Astrocyte (in vitro differentiated cells and primary cell): ENCODE data around the gene COL5A1. TPM values are rescaled to one million over a fixed set of nuclear protein-coding genes. Genes with fewer than 3 reads are reported as not detected.
A peak's percentile ranks its signal among the peaks of the same experiment; 100 is the strongest.

Experiments used
- DNase-seq: peaks from one replicate; pipeline ENCODE4 v3.0.0-alpha.2; 2010; ENCODE audit warnings: low read depth
- FAIRE-seq: peaks from 2 replicates; lab custom pipeline; 2011; peaks lifted over from hg19 to GRCh38; lab: Jason Lieb, UNC
- H2AFZ ChIP-seq: 2 replicates; pipeline ENCODE4 v1.6.0; 2012; ENCODE audit warnings: low read depth, low read length, inconsistent platforms
- H3K27ac ChIP-seq: 2 replicates; pipeline ENCODE4 v1.5.1; 2011; ENCODE audit warnings: low read depth, low read length, inconsistent platforms
- H3K27me3 ChIP-seq: 2 replicates; pipeline ENCODE4 v1.6.0; 2011; ENCODE audit warnings: low read length, inconsistent platforms; ENCODE audit not compliant: insufficient read depth
- H3K36me3 ChIP-seq: 2 replicates; pipeline ENCODE4 v1.5.1; 2011; ENCODE audit warnings: low read length, inconsistent platforms; ENCODE audit not compliant: insufficient read depth
- H3K4me1 ChIP-seq: 2 replicates; pipeline ENCODE4 v1.5.1; 2011; ENCODE audit warnings: low read length, inconsistent platforms; ENCODE audit not compliant: insufficient read depth
- H3K4me2 ChIP-seq: 2 replicates; pipeline ENCODE4 v1.6.0; 2012; ENCODE audit warnings: low read length, inconsistent platforms
- H3K4me3 ChIP-seq: 2 replicates; pipeline ENCODE4 v1.5.1; 2011; ENCODE audit warnings: low read depth, mild to moderate bottlenecking, low read length, inconsistent platforms; ENCODE audit not compliant: insufficient read depth
- H3K79me2 ChIP-seq: 2 replicates; pipeline ENCODE4 v1.6.0; 2012; ENCODE audit warnings: mild to moderate bottlenecking, low read length, inconsistent platforms; ENCODE audit not compliant: insufficient read depth
- H3K9ac ChIP-seq: 2 replicates; pipeline ENCODE4 v1.6.0; 2012; ENCODE audit warnings: mild to moderate bottlenecking, low read length, inconsistent platforms
- H3K9me3 ChIP-seq: 2 replicates; pipeline ENCODE4 v1.5.1; 2012; ENCODE audit warnings: low read depth, mild to moderate bottlenecking, low read length, inconsistent platforms; ENCODE audit not compliant: insufficient read depth
- H4K20me1 ChIP-seq: 2 replicates; pipeline ENCODE4 v1.6.0; 2012; ENCODE audit warnings: low read length, inconsistent platforms; ENCODE audit not compliant: insufficient read depth
- H3K27ac Mint-ChIP-seq: one replicate; pipeline ENCODE4 v1.8.0; 2021; ENCODE audit warnings: mild to moderate bottlenecking, mixed read lengths; ENCODE audit not compliant: unreplicated experiment
- H3K27me3 Mint-ChIP-seq: one replicate; pipeline ENCODE4 v1.8.0; 2021; ENCODE audit warnings: low read depth, mixed read lengths; ENCODE audit not compliant: unreplicated experiment
- H3K36me3 Mint-ChIP-seq: one replicate; pipeline ENCODE4 v1.8.0; 2021; ENCODE audit warnings: low read depth, mixed read lengths; ENCODE audit not compliant: unreplicated experiment
- H3K4me1 Mint-ChIP-seq: one replicate; pipeline ENCODE4 v1.8.0; 2021; ENCODE audit warnings: low read depth, mixed read lengths; ENCODE audit not compliant: unreplicated experiment
- H3K4me3 Mint-ChIP-seq: one replicate; pipeline ENCODE4 v1.8.0; 2021; ENCODE audit warnings: mild to moderate bottlenecking, moderate library complexity, mixed read lengths; ENCODE audit not compliant: unreplicated experiment
- H3K9me3 Mint-ChIP-seq: one replicate; pipeline ENCODE4 v1.8.0; 2021; ENCODE audit warnings: mild to moderate bottlenecking, mixed read lengths; ENCODE audit not compliant: unreplicated experiment
- CTCF ChIP-seq: IDR thresholded peaks from 2 replicates; pipeline ENCODE4 v1.5.1; 2011; ENCODE audit warnings: low read depth, mild to moderate bottlenecking, inconsistent platforms, low read length, moderate library complexity; ENCODE audit not compliant: insufficient read depth
- EZH2 ChIP-seq: IDR thresholded peaks from 2 replicates; pipeline ENCODE4 v1.6.1; 2012; ENCODE audit warnings: mild to moderate bottlenecking, low read length, inconsistent platforms; ENCODE audit not compliant: insufficient read depth
- total RNA-seq: library from RNA; stranded (reverse); gene quantifications from 2 replicates; pipeline ENCODE4 v1.2.1, GENCODE V29; 2021

COL5A1 gene
- total RNA-seq, 1 donor from 2014 or later, result 1,055 TPM

- H3K9me3 Mint-ChIP-seq, result peaks cover 1% of the 10 kb centered on the region
These were observed 5.5 kb upstream of the COL5A1 start for GRCh38 chr9:134636149-134636507.

GRCh38 chr9:134637241-134637640 lies 4.4 kb upstream of the COL5A1 start:
- H3K4me1 Mint-ChIP-seq, result peaks cover 14% of the 10 kb centered on the region
- FAIRE-seq, result no peak
- peak; percentile 52 for DNase-seq
- H3K36me3 ChIP-seq, result no peaks in the 10 kb centered on the region
- peaks cover 7% of the 10 kb centered on the region for H3K79me2 ChIP-seq
- H3K27ac Mint-ChIP-seq, result no peak overlapping the region
- no peak overlapping the region for H3K9ac ChIP-seq
- H3K27me3 Mint-ChIP-seq, result peaks cover 7% of the 10 kb centered on the region
- H3K9me3 ChIP-seq, result no peaks in the 10 kb centered on the region
- peaks cover 16% of the 10 kb centered on the region for H3K4me1 ChIP-seq
- H4K20me1 ChIP-seq, result no peaks in the 10 kb centered on the region
- H2AFZ ChIP-seq, result peak overlapping the region; percentile 9
- peak overlapping the region; percentile 67 for H3K4me3 Mint-ChIP-seq
- TF ChIP-seq CTCF (no peak), EZH2 (no peak)
- H3K9me3 Mint-ChIP-seq, result peaks cover 1% of the 10 kb centered on the region
- no peak overlapping the region for H3K4me3 ChIP-seq
- H3K4me2 ChIP-seq, result peak overlapping the region; percentile 13
- H3K36me3 Mint-ChIP-seq, result peaks cover 4% of the 10 kb centered on the region
- no peak overlapping the region for H3K27ac ChIP-seq
- H3K27me3 ChIP-seq, result no peaks in the 10 kb centered on the region

More at GRCh38 chr9:134636149-134636507, 5.5 kb upstream of the COL5A1 start:
- Histone ChIP-seq H3K27me3 (no peaks in the 10 kb centered on the region), H3K4me2 (no peak overlapping the region), H3K4me1 (peaks cover 15% of the 10 kb centered on the region), H3K27ac (no peak overlapping the region), H3K36me3 (no peaks in the 10 kb centered on the region), H3K9me3 (no peaks in the 10 kb centered on the region), H4K20me1 (no peaks in the 10 kb centered on the region), H3K4me3 (no peak overlapping the region), H2AFZ (no peak overlapping the region), H3K9ac (no peak overlapping the region), H3K79me2 (no peaks in the 10 kb centered on the region)
- H3K27ac Mint-ChIP-seq, result no peak overlapping the region
- peaks cover 9% of the 10 kb centered on the region for H3K27me3 Mint-ChIP-seq
- no peak overlapping the region for H3K4me3 Mint-ChIP-seq
- no peak for TF ChIP-seq EZH2
- no peak for TF ChIP-seq CTCF
- DNase-seq, result no peak
- peaks cover 14% of the 10 kb centered on the region for H3K4me1 Mint-ChIP-seq
- no peak for FAIRE-seq
- H3K36me3 Mint-ChIP-seq, result peaks cover 4% of the 10 kb centered on the region

DNA sequence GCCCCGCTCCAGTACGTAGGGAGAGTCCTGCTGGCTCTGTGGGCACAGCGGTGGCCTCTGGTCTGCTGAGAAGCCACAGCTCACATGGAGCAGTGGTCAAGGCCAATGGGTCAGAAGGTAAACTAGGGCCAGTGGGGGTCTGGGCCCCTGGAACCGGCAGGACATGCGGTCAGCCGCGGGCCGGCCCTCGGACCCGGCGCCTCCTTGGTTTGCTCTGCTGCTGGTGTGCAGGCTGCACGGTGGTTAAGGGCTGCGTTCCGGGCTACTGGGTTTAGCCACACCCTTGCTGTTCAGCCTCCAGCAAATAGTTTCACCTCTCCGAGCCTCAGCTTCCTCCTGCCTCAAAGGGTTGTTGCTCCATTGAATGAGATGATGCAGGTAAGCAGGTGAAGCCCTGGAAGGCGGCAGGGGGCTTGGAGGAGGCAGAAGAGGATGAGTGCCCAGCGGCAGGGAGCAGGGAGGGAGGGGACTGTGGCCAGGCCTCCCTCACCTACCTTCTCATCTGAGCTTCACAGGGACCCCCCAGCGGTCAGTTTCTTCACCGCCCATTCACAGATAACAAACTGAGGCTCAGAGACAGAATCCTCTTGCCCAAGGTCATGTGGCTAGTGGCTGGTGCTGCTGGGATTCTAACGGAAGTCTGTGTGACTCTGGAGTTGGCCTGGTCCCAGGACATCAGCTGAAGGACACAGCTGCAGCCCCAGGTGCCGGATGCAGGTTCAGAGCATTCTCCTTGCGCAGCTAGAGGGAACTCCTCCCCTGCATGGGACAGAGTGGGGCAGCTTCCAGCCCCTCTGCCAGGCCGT lies 3.7 kb upstream of the COL5A1 start:
- no peak overlapping the region for H3K4me3 ChIP-seq
- H3K27me3 ChIP-seq, result no peaks in the 10 kb centered on the region
- no peak overlapping the region for H2AFZ ChIP-seq
- H3K27me3 Mint-ChIP-seq, result peaks cover 7% of the 10 kb centered on the region
- peaks cover 5% of the 10 kb centered on the region for H4K20me1 ChIP-seq
- H3K9ac ChIP-seq, result no peak overlapping the region
- no peak overlapping the region for H3K27ac ChIP-seq
- H3K9me3 ChIP-seq, result no peaks in the 10 kb centered on the region
- H3K36me3 Mint-ChIP-seq, result peaks cover 5% of the 10 kb centered on the region
- H3K79me2 ChIP-seq, result peaks cover 14% of the 10 kb centered on the region
- H3K4me1 Mint-ChIP-seq, result peaks cover 14% of the 10 kb centered on the region
- peaks cover 16% of the 10 kb centered on the region for H3K4me1 ChIP-seq
- no peak overlapping the region for H3K27ac Mint-ChIP-seq
- TF ChIP-seq EZH2, result no peak
- no peak for TF ChIP-seq CTCF
- DNase-seq, result no peak
- peaks cover 1% of the 10 kb centered on the region for H3K9me3 Mint-ChIP-seq
- FAIRE-seq, result no peak
- H3K4me3 Mint-ChIP-seq, result no peak overlapping the region
- no peaks in the 10 kb centered on the region for H3K36me3 ChIP-seq
- no peak overlapping the region for H3K4me2 ChIP-seq
